HEK293T (cell line): Measurements from ENCODE around the gene SP100.

ENCODE experiments used
- FOXK2 ChIP-seq: fragments of 450-650 bp; IDR thresholded peaks from 2 replicates; pipeline ENCODE4 v1.6.1; 2016; ENCODE audit warnings: mild to moderate bottlenecking
- FOXM1 ChIP-seq: fragments of 450-650 bp; IDR thresholded peaks from 2 replicates; pipeline ENCODE4 v1.6.1; 2017; ENCODE audit warnings: mild to moderate bottlenecking, borderline replicate concordance
- HDGF ChIP-seq: fragments of 450-650 bp; IDR thresholded peaks from 2 replicates; pipeline ENCODE4 v1.6.1; 2017; ENCODE audit warnings: antibody characterized with exemption, borderline replicate concordance
- SP1 ChIP-seq: fragments of 450-650 bp; IDR thresholded peaks from 2 replicates; pipeline ENCODE4 v1.6.1; 2017
- TARDBP ChIP-seq: fragments of 450-650 bp; IDR thresholded peaks from 2 replicates; pipeline ENCODE4 v1.6.1; 2016

- TF ChIP-seq FOXK2 (no peak), FOXM1 (no peak), HDGF (no peak), SP1 (no peak), TARDBP (no peak)
These were observed 176.8 kb downstream of the SP100 start for GRCh38 chr2:230592775-230593174.
